Cardiac muscle cell (in vitro differentiated cells and primary cell): ENCODE results near the gene ING3. TPM values are rescaled to one million over a fixed set of nuclear protein-coding genes. Genes with fewer than 3 reads are reported as not detected.

Source experiments
- DNase-seq, 2 donors: peaks; one replicate each; pipeline versions ENCODE4 v3.0.0 to v3.0.0-alpha.2; 2010 to 2017; ENCODE audit warnings: low read depth in 1 of 2, low spot score in 1 of 2
- H3K27ac ChIP-seq: fragments of 200-600 bp; sonication (generic); 2 replicates; pipeline ENCODE4 v1.5.1; 2016
- H3K27me3 ChIP-seq: fragments of 200-600 bp; sonication (generic); 2 replicates; pipeline ENCODE4 v1.6.0; 2016; ENCODE audit warnings: control low read depth
- H3K36me3 ChIP-seq: fragments of 200-600 bp; sonication (generic); 2 replicates; pipeline ENCODE4 v1.5.1; 2016; ENCODE audit warnings: control low read depth
- H3K4me1 ChIP-seq: fragments of 200-600 bp; sonication (generic); 2 replicates; pipeline ENCODE4 v1.8.1; 2017; ENCODE audit warnings: low read depth, mild to moderate bottlenecking, mixed run types
- H3K4me3 ChIP-seq: fragments of 200-600 bp; sonication (generic); 2 replicates; pipeline ENCODE4 v1.5.1; 2016; ENCODE audit warnings: mild to moderate bottlenecking
- H3K9me3 ChIP-seq: fragments of 200-600 bp; sonication (generic); 2 replicates; pipeline ENCODE4 v1.5.1; 2017; ENCODE audit warnings: low read depth, mild to moderate bottlenecking, control low read depth
- polyA plus RNA-seq: library from polyadenylated mRNA; unstranded; fragments of >200 nt; fragmentation: Nextera tagmentation; extraction: Ambion mirVana; gene quantifications from 2 replicates; pipeline ENCODE4 v1.2.1, GENCODE V29; 2016
- total RNA-seq: library from RNA; depleted of rRNA; stranded (reverse); fragments of >200 nt; gene quantifications from 2 replicates; pipeline ENCODE4 v1.2.3, GENCODE V29; 2016
- TF ChIP-seq, protein P1 (sequence below): IDR thresholded peaks from 2 replicates; pipeline ENCODE4 v1.5.1; 2012; ENCODE audit warnings: low read depth, mild to moderate bottlenecking, low read length

The ING3 gene
- total and polyA plus RNA-seq, 2 experiments from 2014 or later = 10.7 to 18.4 TPM

DNA sequence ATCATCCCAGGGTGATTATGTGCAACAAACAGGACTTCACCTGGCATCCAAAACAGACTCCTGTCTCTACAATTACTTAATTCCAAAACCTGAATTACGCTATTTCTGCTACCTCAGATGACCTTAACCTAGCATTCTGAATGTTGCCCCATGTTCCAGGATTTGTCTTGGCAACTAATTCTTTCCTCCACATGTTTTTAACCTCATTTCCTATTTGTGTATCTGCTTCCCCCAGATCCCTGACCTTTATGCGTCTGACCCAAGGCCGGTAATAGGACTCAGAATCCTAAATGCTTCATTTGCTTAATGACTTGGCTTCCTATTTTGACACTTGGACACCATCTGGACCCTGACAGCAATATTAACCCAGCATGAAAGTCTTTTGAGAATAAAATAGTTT lies 8.7 kb upstream of the ING3 start:
- TF ChIP-seq, protein P1, sequence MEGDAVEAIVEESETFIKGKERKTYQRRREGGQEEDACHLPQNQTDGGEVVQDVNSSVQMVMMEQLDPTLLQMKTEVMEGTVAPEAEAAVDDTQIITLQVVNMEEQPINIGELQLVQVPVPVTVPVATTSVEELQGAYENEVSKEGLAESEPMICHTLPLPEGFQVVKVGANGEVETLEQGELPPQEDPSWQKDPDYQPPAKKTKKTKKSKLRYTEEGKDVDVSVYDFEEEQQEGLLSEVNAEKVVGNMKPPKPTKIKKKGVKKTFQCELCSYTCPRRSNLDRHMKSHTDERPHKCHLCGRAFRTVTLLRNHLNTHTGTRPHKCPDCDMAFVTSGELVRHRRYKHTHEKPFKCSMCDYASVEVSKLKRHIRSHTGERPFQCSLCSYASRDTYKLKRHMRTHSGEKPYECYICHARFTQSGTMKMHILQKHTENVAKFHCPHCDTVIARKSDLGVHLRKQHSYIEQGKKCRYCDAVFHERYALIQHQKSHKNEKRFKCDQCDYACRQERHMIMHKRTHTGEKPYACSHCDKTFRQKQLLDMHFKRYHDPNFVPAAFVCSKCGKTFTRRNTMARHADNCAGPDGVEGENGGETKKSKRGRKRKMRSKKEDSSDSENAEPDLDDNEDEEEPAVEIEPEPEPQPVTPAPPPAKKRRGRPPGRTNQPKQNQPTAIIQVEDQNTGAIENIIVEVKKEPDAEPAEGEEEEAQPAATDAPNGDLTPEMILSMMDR = no peak
- DNase-seq = peak in 1 of 2 donors; percentile 13
- no peaks in the 10 kb centered on the region for H3K4me1 ChIP-seq
- no peaks in the 10 kb centered on the region for H3K9me3 ChIP-seq
- no peak overlapping the region for H3K4me3 ChIP-seq
- H3K36me3 ChIP-seq = no peaks in the 10 kb centered on the region
- H3K27ac ChIP-seq = no peak overlapping the region
- no peaks in the 10 kb centered on the region for H3K27me3 ChIP-seq

GRCh38 chr7:120942861-120943260 lies 7.7 kb upstream of the ING3 start:
- H3K36me3 ChIP-seq = no peaks in the 10 kb centered on the region
- no peaks in the 10 kb centered on the region for H3K9me3 ChIP-seq
- H3K27ac ChIP-seq = no peak overlapping the region
- H3K27me3 ChIP-seq = no peaks in the 10 kb centered on the region
- TF ChIP-seq, protein P1 = no peak
- no peak overlapping the region for H3K4me3 ChIP-seq
- no peaks in the 10 kb centered on the region for H3K4me1 ChIP-seq
- no peak for DNase-seq

DNA sequence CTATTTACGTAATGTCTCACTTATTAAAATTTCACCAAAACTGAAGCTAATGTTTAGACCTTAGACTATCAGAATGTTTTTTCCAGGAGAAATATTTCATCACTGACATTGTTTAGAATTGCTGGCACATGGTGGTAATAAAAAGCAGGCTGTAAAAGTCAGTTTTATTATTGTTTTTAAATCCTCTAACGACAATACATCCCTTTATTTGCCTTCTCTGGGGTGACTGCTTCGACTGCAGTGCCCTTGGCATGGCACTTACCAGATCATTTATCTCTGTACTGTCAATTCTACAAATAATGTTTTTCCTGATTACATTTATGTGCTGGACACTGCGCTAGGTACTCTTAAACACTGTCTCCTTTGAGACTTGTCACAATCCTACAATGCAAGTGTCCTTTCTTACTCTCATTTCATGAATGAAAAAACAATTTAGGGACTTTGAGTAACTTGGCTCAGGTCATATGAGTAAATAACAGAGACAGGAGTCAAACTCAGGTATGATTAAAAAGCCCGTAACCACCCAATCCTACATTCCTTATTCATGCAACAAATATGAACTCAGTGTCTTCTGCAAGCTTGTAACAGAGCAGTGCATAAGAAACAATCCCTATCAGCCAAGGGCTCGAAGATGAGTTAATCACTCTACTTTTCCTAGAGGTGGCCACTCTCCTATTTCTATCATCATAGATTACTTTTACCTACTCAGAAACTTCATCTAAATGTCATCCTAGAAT lies 5.6 kb upstream of the ING3 start:
- no peak overlapping the region for H3K4me3 ChIP-seq
- no peaks in the 10 kb centered on the region for H3K36me3 ChIP-seq
- TF ChIP-seq, protein P1 = no peak
- no peaks in the 10 kb centered on the region for H3K27me3 ChIP-seq
- no peaks in the 10 kb centered on the region for H3K9me3 ChIP-seq
- no peaks in the 10 kb centered on the region for H3K4me1 ChIP-seq
- H3K27ac ChIP-seq = no peak overlapping the region
- no peak for DNase-seq

- DNase-seq = no peak
- TF ChIP-seq, protein P1 = no peak
Observed at GRCh38 chr7:120947980-120948379, 2.6 kb upstream of the ING3 start.

DNA sequence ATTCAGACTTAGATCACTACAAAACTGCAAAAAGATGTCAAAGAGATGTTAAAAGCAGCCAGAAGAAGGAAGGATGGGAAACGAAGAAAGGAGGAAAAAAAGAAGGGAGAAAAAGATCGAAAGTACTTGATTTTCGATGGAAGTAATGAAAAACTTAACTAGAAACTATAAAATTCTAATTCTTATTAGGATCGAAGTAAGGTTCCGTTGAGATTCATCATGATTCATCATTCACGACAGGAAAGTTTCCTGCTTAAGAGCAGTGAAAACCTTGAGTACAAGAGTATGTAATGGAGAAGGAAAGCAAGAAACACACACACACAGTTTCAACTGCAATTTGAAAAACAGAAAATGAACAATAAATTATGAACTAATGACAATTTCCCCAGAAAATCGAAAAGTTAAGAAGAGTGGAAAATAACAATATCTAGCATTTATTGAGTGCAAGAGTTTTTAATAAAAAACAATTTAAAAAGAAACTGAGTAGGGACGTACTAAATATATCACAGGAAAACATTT lies 1.1 kb upstream of the ING3 start:
- Histone ChIP-seq H3K27me3 (no peaks in the 10 kb centered on the region), H3K36me3 (peaks cover 3% of the 10 kb centered on the region)
- DNase-seq = no peak

More at GRCh38 chr7:120947980-120948379, 2.6 kb upstream of the ING3 start:
- no peaks in the 10 kb centered on the region for H3K27me3 ChIP-seq
- no peaks in the 10 kb centered on the region for H3K9me3 ChIP-seq
- H3K4me3 ChIP-seq = no peak overlapping the region
- no peaks in the 10 kb centered on the region for H3K36me3 ChIP-seq
- H3K4me1 ChIP-seq = peaks cover 13% of the 10 kb centered on the region
- H3K27ac ChIP-seq = no peak overlapping the region

More for the DNA sequence above, 1.1 kb upstream of the ING3 start:
- H3K4me3 ChIP-seq = peak overlapping the region; percentile 56
- H3K4me1 ChIP-seq = peaks cover 13% of the 10 kb centered on the region
- H3K9me3 ChIP-seq = no peaks in the 10 kb centered on the region
- H3K27ac ChIP-seq = no peak overlapping the region
- TF ChIP-seq, protein P1 = no peak
